PC-9 (cell line): ENCODE measurements around the gene PRR3. TPM values are rescaled to one million over a fixed set of nuclear protein-coding genes. Genes with fewer than 3 reads are reported as not detected.

Source experiments
- Bru-seq: library from RNA; stranded (reverse); fragments of 400-500 nt; gene quantifications from one replicate; lab custom pipeline; 2021; lab: Mats Ljungman, UMichigan
- BruChase-seq, 2 experiments: library from RNA; stranded (reverse); fragments of 400-500 nt; gene quantifications; one replicate each; lab custom pipeline; 2021; lab: Mats Ljungman, UMichigan
- BruUV-seq: library from RNA; stranded (reverse); fragments of 400-500 nt; replicated peaks from 2 replicates; lab custom pipeline; 2021; lab: Mats Ljungman, UMichigan
- CTCF ChIA-PET: fragments of 300-600 bp; sonication (Branson Sonifier 250); formaldehyde crosslinking; loops from one replicate; lab custom pipeline; 2022; ENCODE audit warnings: antibody characterized with exemption; lab: Charles Lee
- POLR2A ChIA-PET: fragments of 300-600 bp; sonication (Branson Sonifier 250); formaldehyde crosslinking; loops from one replicate; lab custom pipeline; 2022; ENCODE audit warnings: antibody characterized with exemption; ENCODE audit not compliant: unreplicated experiment; lab: Charles Lee
- DNase-seq, 2 experiments: peaks; one replicate each; pipeline versions ENCODE4 v3.0.0 to v3.0.0-alpha.2; 2015 to 2022; ENCODE audit warnings: mixed read lengths in 1 of 2
- H2AFZ ChIP-seq: fragments of 200-600 bp; sonication (generic); 2 replicates; pipeline ENCODE4 v1.8.1; 2017; ENCODE audit warnings: antibody characterized with exemption
- H3F3A ChIP-seq: fragments of 200-600 bp; sonication (generic); 2 replicates; pipeline ENCODE4 v1.8.1; 2017; ENCODE audit warnings: antibody characterized with exemption, mild to moderate bottlenecking, low read depth; ENCODE audit not compliant: insufficient read depth
- H3K27ac ChIP-seq: fragments of 200-600 bp; sonication (generic); 2 replicates; pipeline ENCODE4 v1.6.1; 2016; ENCODE audit warnings: mixed run types
- H3K27me3 ChIP-seq: fragments of 200-600 bp; sonication (generic); 2 replicates; pipeline ENCODE4 v1.6.1; 2016; ENCODE audit warnings: low read depth, mixed run types; ENCODE audit not compliant: insufficient read depth
- H3K36me3 ChIP-seq: fragments of 200-600 bp; sonication (generic); 2 replicates; pipeline ENCODE4 v1.6.1; 2016; ENCODE audit warnings: low read depth, mixed run types
- H3K4me1 ChIP-seq: fragments of 200-600 bp; sonication (generic); replicated peaks from 2 replicates; pipeline ENCODE4 v1.6.1; 2016; ENCODE audit warnings: mixed run types; ENCODE audit not compliant: insufficient read depth
- H3K4me2 ChIP-seq: fragments of 200-600 bp; sonication (generic); 2 replicates; pipeline ENCODE4 v1.6.1; 2017; ENCODE audit warnings: mixed run types
- H3K4me3 ChIP-seq: fragments of 200-600 bp; sonication (generic); 2 replicates; pipeline ENCODE4 v1.6.1; 2016; ENCODE audit warnings: mixed run types
- H3K79me2 ChIP-seq: fragments of 200-600 bp; sonication (generic); 2 replicates; pipeline ENCODE4 v1.6.1; 2017; ENCODE audit warnings: low read depth, mixed run types
- H3K9me2 ChIP-seq: fragments of 200-600 bp; sonication (generic); 2 replicates; pipeline ENCODE4 v1.8.1; 2017; ENCODE audit warnings: mild to moderate bottlenecking; ENCODE audit not compliant: insufficient read depth
- H3K9me3 ChIP-seq: fragments of 200-600 bp; sonication (generic); 2 replicates; pipeline ENCODE4 v1.8.1; 2016; ENCODE audit warnings: low read depth; ENCODE audit not compliant: insufficient read depth
- H4K20me1 ChIP-seq: fragments of 200-600 bp; sonication (generic); 2 replicates; pipeline ENCODE4 v1.8.1; 2017; ENCODE audit not compliant: insufficient read depth
- CTCF ChIP-seq: fragments of 200-600 bp; sonication (generic); conservative IDR thresholded peaks from 2 replicates; pipeline ENCODE4 v1.6.1; 2017; ENCODE audit warnings: mixed run types, antibody characterized with exemption, mild to moderate bottlenecking, moderate library complexity
- EZH2 ChIP-seq: fragments of 200-600 bp; sonication (generic); IDR thresholded peaks from 2 replicates; pipeline ENCODE4 v1.8.0; 2017; ENCODE audit warnings: antibody characterized with exemption, low read depth
- intact Hi-C: fragments of 100-400 bp; cut with micrococcal nuclease; formaldehyde crosslinking; loops from one replicate; pipeline ENCODE4 v1.10.0; 2022; ENCODE audit not compliant: unreplicated experiment
- long read RNA-seq: library from polyadenylated mRNA; stranded (forward); transcript quantifications from one replicate; pipeline ENCODE4 v2.0.0, GENCODE V29; 2022
- total RNA-seq: library from RNA; stranded (reverse); gene quantifications from 2 replicates; pipeline ENCODE4 v1.2.3, GENCODE V29; 2021

PRR3 gene
- total RNA-seq (14.7 and 16.9 TPM in 2 replicates), Bru-seq, nascent RNA (percentile 92 among the genes with signal in this experiment), BruChase-seq, experiment 1, labeled RNA remaining after a 2-hour chase (percentile 90 among the genes with signal in this experiment), BruChase-seq, experiment 2, labeled RNA remaining after a 6-hour chase (percentile 88 among the genes with signal in this experiment)
- long read RNA-seq, partial matches to known transcripts: 1 of 8 reads
- long read RNA-seq, other reads (novel, unspliced or antisense): 1 of 8 reads

DNA sequence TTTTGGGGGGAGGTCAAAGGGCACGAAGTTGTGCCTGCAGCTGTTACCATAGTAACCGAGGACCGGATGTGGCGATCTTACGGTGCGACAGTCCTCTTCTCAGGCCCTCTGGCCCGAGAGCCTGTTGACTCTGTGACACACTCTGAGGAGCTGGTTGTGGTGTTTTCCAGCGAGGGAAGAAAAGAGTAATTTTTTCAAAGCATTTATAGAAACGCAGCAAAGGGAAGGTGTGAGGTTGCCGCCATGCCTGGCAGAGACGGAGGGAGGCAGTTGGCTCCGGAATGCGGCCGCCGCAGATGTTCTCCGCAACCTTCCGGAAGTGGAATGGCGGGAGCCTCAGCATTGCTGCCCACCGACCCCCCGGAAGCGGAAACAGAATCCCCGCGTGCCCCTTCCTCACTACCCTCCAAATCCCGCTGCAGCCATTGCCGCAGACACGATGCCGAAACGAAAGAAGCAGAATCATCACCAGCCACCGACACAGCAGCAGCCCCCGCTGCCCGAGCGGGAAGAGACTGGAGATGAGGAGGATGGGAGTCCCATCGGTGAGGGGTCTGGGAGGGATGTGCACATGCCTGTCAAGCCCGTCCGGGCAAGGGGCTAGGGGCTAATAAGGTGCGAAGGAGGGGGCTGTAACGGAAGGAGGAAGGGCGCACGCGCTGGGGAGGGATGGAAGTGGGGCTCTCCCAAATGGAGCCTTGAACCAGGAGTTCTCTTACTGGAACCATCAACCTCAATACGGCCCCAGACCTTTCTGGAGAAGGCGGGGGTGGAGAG is at the start of gene PRR3:
TSS of gene PRR3 (plus strand) at position 390 of the 777 bp plus-strand sequence. CDS start at position 440, 50 bp downstream.
- peaks cover 17% of the 10 kb centered on the region for H4K20me1 ChIP-seq

GRCh38 chr6:30507849-30508827 is 49.0 kb upstream of the PRR3 start:
- ChIA-PET CTCF (no interaction called here), POLR2A (interaction anchor here (0.6 kb wide), 1 partner anchor 15 kb away, joined by 6 read pairs; no protein-coding TSS in a partner anchor)
- BruUV-seq: no TSS peak

More for the DNA sequence above, at the start of gene PRR3:
- peak within 1 kb of the TSS; percentile 94 for H2AFZ ChIP-seq
- H3K4me3 ChIP-seq: peak within 1 kb of the TSS; percentile 99
- H3K27ac ChIP-seq: peak within 1 kb of the TSS; percentile 79
- ChIA-PET POLR2A (interaction anchor here (0.5 to 1.6 kb wide), 5 partner anchors 10 to 90 kb away, joined by 3 to 11 read pairs (median 4); partner anchors contain the start of genes ABCF1 and C6orf136), CTCF (interaction anchor here (1.0 kb wide), 1 partner anchor 9 kb away, joined by 3 read pairs; no protein-coding TSS in a partner anchor)
- H3K4me1 ChIP-seq: peaks cover 17% of the 10 kb centered on the region
- H3K9me3 ChIP-seq: no peaks in the 10 kb centered on the region
- peak within 1 kb of the TSS; percentile 94 for H3K4me2 ChIP-seq
- H3K79me2 ChIP-seq: peaks cover 41% of the 10 kb centered on the region
- peaks cover 43% of the 10 kb centered on the region for H3K36me3 ChIP-seq
- no peaks in the 10 kb centered on the region; the same call in 1 of the 2 replicates for H3K9me2 ChIP-seq
- TSS peak; percentile 55 for BruUV-seq
- no peak for TF ChIP-seq EZH2
- H3K27me3 ChIP-seq: no peaks in the 10 kb centered on the region
- DNase-seq: peak; percentile 88 to 89
- intact Hi-C loops: loop anchor here (1.0 kb wide), 4 partner anchors 14 to 163 kb away; partner anchors contain the start of genes ABCF1, MRPS18B, PPP1R10 and TUBB
- H3F3A ChIP-seq: peaks cover 29% of the 10 kb centered on the region; the same call in 1 of the 2 replicates

More at GRCh38 chr6:30507849-30508827, 49.0 kb upstream of the PRR3 start:
- Histone ChIP-seq H3K27me3 (no peaks in the 10 kb centered on the region), H3K4me3 (no peak overlapping the region), H3F3A (peaks cover 3% of the 10 kb centered on the region; the same call in 1 of the 2 replicates), H3K4me2 (no peak overlapping the region), H3K27ac (no peak overlapping the region), H3K9me2 (no peaks in the 10 kb centered on the region), H3K79me2 (no peaks in the 10 kb centered on the region), H3K36me3 (no peaks in the 10 kb centered on the region), H2AFZ (no peak overlapping the region), H3K4me1 (peaks cover 9% of the 10 kb centered on the region; the same call in 1 of the 2 replicates), H3K9me3 (no peaks in the 10 kb centered on the region), H4K20me1 (no peaks in the 10 kb centered on the region)
- no peak for DNase-seq
- TF ChIP-seq CTCF (no peak), EZH2 (no peak)
- intact Hi-C loops: no loop called here
